ENCODE data around the gene NKD2. TPM values are rescaled to one million over a fixed set of nuclear protein-coding genes. Genes with fewer than 3 reads are reported as not detected.

NKD2 gene
- total and polyA plus RNA-seq, 8 donors: 1.8 to 13.6 (median 7.9) TPM; not detected in 2

DNA sequence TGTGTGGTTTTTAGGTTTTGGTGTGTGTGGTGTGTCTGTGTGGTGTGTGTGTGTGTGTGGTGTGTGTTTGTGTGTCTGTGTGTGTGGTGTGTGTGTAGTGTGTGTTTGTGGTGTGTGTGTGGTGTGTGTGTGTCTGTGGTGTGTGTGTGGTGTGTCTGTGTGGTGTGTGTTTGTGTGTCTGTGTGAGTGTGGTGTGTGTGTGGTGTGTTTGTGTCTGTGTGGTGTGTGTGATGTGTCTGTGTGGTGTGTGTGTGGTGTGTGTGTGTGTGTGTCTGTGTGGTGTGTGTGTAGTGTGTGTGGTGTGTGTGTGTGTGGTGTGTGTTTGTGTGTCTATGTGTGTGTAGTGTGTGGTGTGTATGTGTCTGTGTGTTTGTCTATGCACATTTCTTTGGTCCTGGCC, 25.0 kb upstream of the NKD2 start:
- peaks cover 0 to 12% (median 2%) of the 10 kb centered on the region in 4 donors for H3K4me1 ChIP-seq
- intact Hi-C loops (cut with DNase I; ENCODE audit: low total_unique reads): no loop called here
- peaks cover 0 to 13% (median 0%) of the 10 kb centered on the region in 3 donors for H3K27me3 ChIP-seq
- TF ChIP-seq POLR2A (IDR thresholded peaks at IDR 0.05) (no peak), CTCF (IDR thresholded peaks at IDR 0.05) (no peak), EP300 (IDR thresholded peaks at IDR 0.05) (no peak), POLR2AphosphoS5 (IDR thresholded peaks at IDR 0.05) (no peak)
- H3K4me3 ChIP-seq: no peak overlapping the region
- H3K36me3 ChIP-seq: no peaks in the 10 kb centered on the region
- DNase-seq: no peak
- no peak overlapping the region for H3K27ac ChIP-seq
- peaks cover 0 to 9% (median 0%) of the 10 kb centered on the region in 4 donors for H3K9me3 ChIP-seq

GRCh38 chr5:984774-985173, 23.8 kb upstream of the NKD2 start:
- H3K27me3 ChIP-seq: peaks cover 0 to 22% (median 0%) of the 10 kb centered on the region in 3 donors
- H3K4me1 ChIP-seq: peaks cover 0 to 15% (median 5%) of the 10 kb centered on the region in 4 donors
- intact Hi-C loops (cut with DNase I; ENCODE audit: low total_unique reads): no loop called here
- no peak overlapping the region for H3K4me3 ChIP-seq
- TF ChIP-seq POLR2A (IDR thresholded peaks at IDR 0.05) (no peak), EP300 (IDR thresholded peaks at IDR 0.05) (no peak), CTCF (IDR thresholded peaks at IDR 0.05) (no peak), POLR2AphosphoS5 (IDR thresholded peaks at IDR 0.05) (no peak)
- no peaks in the 10 kb centered on the region for H3K36me3 ChIP-seq
- DNase-seq: no peak
- 82 to 92% (median 91%) methylated on average over 3 of the region's 3 CpGs for WGBS, 5 donors
- H3K27ac ChIP-seq: no peak overlapping the region
- H3K9me3 ChIP-seq: peaks cover 0 to 9% (median 0%) of the 10 kb centered on the region in 4 donors

GRCh38 chr5:987761-988160, 20.8 kb upstream of the NKD2 start:
- WGBS, 5 donors: 45 to 94% (median 61%) methylated on average over 2 of the region's 2 CpGs
- Histone ChIP-seq H3K9me3 (peaks cover 0 to 9% (median 0%) of the 10 kb centered on the region in 4 donors), H3K27ac (no peak overlapping the region), H3K4me1 (peaks cover 0 to 15% (median 10%) of the 10 kb centered on the region in 4 donors), H3K36me3 (no peaks in the 10 kb centered on the region), H3K27me3 (peaks cover 0 to 32% (median 0%) of the 10 kb centered on the region in 3 donors), H3K4me3 (no peak overlapping the region)
- no peak for TF ChIP-seq POLR2AphosphoS5 (IDR thresholded peaks at IDR 0.05)
- intact Hi-C loops (cut with DNase I; ENCODE audit: low total_unique reads): no loop called here
- DNase-seq: no peak

DNA sequence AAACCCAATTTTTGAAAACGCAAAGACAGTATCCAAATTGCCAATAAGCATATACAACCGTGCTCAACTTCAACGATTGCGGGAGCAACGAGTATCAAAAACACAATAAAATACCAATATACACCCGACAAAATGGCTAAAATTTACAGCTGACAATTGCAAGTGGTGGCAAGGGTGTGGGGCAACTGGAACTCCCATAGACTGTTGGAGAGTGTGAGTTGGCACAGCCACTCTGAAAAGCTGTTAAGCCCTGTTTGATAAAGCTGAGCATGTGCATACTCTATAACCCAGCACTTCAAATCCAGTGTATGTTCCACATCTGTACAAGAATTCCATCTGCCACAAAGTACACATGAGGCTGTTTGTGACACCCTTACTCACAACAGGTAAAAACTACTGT, 20.3 kb upstream of the NKD2 start:
- Histone ChIP-seq H3K4me3 (no peak overlapping the region), H3K27me3 (peaks cover 0 to 28% (median 0%) of the 10 kb centered on the region in 3 donors), H3K4me1 (peaks cover 0 to 15% (median 13%) of the 10 kb centered on the region in 4 donors), H3K36me3 (no peaks in the 10 kb centered on the region), H3K27ac (no peak overlapping the region), H3K9me3 (peaks cover 0 to 9% (median 0%) of the 10 kb centered on the region in 4 donors)
- intact Hi-C loops (cut with DNase I; ENCODE audit: low total_unique reads): no loop called here
- no peak for DNase-seq
- 75 to 81% (median 79%) methylated on average over 6 of the region's 6 CpGs for WGBS, 5 donors
- TF ChIP-seq CTCF (IDR thresholded peaks at IDR 0.05) (no peak), POLR2AphosphoS5 (IDR thresholded peaks at IDR 0.05) (no peak), EP300 (IDR thresholded peaks at IDR 0.05) (no peak), POLR2A (IDR thresholded peaks at IDR 0.05) (no peak)

- Histone ChIP-seq H3K27ac (peak overlapping the region in 4 of 5 donors; percentile 38 to 66 (median 56)), H3K27me3 (peaks cover 0 to 28% (median 0%) of the 10 kb centered on the region in 3 donors), H3K36me3 (no peaks in the 10 kb centered on the region), H3K4me1 (peaks cover 0 to 22% (median 17%) of the 10 kb centered on the region in 4 donors), H3K4me3 (no peak overlapping the region), H3K9me3 (peaks cover 0 to 9% (median 0%) of the 10 kb centered on the region in 4 donors)
- 35 to 57% (median 52%) methylated on average over 13 to 14 of the region's 14 CpGs for WGBS, 5 donors
- TF ChIP-seq POLR2AphosphoS5 (IDR thresholded peaks at IDR 0.05): peak in 1 of 3 donors; percentile 12
- no peak for TF ChIP-seq POLR2A (IDR thresholded peaks at IDR 0.05)
- TF ChIP-seq CTCF (IDR thresholded peaks at IDR 0.05): peak in 2 of 7 experiments; percentile 24 to 35
- peak; percentile 36 to 77 for DNase-seq
- intact Hi-C loops (cut with DNase I; ENCODE audit: low total_unique reads): no loop called here
Measured at GRCh38 chr5:989961-990530, 18.6 kb upstream of the NKD2 start.
